Neuronal stem cell (in vitro differentiated cells): ENCODE results near the gene SIGLEC7.

Experiments used
- DNase-seq: peaks from one replicate; pipeline ENCODE4 v3.0.0-alpha.2; 2013; ENCODE audit warnings: low spot score
- H2AFZ ChIP-seq: one replicate; pipeline ENCODE4 v1.6.1; 2013; ENCODE audit warnings: mild to moderate bottlenecking, low read length, inconsistent platforms
- H2AK5ac ChIP-seq: 2 replicates; pipeline ENCODE4 v1.6.1; 2013; ENCODE audit warnings: low read depth, mild to moderate bottlenecking, inconsistent platforms, low read length, moderate library complexity, mixed read lengths
- H2BK120ac ChIP-seq: 2 replicates; pipeline ENCODE4 v1.6.1; 2013; ENCODE audit warnings: low read depth, mild to moderate bottlenecking, inconsistent platforms, low read length, moderate library complexity, mixed read lengths
- H2BK12ac ChIP-seq: one replicate; pipeline ENCODE4 v1.6.1; 2013; ENCODE audit warnings: low read length, inconsistent platforms
- H2BK15ac ChIP-seq: 2 replicates; pipeline ENCODE4 v1.6.1; 2013; ENCODE audit warnings: mild to moderate bottlenecking, low read length, inconsistent platforms, mixed read lengths
- H2BK5ac ChIP-seq: one replicate; pipeline ENCODE4 v1.6.1; 2013; ENCODE audit warnings: inconsistent platforms, mild to moderate bottlenecking, low read length, moderate library complexity
- H3K14ac ChIP-seq: one replicate; pipeline ENCODE4 v1.6.1; 2013; ENCODE audit warnings: low read length, inconsistent platforms
- H3K18ac ChIP-seq: 2 replicates; pipeline ENCODE4 v1.6.1; 2013; ENCODE audit warnings: low read length, inconsistent platforms
- H3K23ac ChIP-seq: 2 replicates; pipeline ENCODE4 v1.6.1; 2013; ENCODE audit warnings: low read depth, mild to moderate bottlenecking, mixed read lengths, low read length, inconsistent platforms; ENCODE audit not compliant: poor library complexity
- H3K27ac ChIP-seq: replicated peaks from 3 replicates; pipeline ENCODE4 v1.5.1; 2013; ENCODE audit warnings: low read length, inconsistent platforms
- H3K27me3 ChIP-seq, 3 experiments: 2 replicates each; pipeline ENCODE4 v1.6.1; 2013; ENCODE audit warnings: low read length in 3 of 3, mild to moderate bottlenecking in 2 of 3, inconsistent platforms in 1 of 3, low read depth in 1 of 3, mixed read lengths in 1 of 3, moderate library complexity in 1 of 3; ENCODE audit not compliant: control insufficient read depth in 3 of 3, insufficient read depth in 3 of 3
- H3K36me3 ChIP-seq, 2 donors: replicated peaks in 1 of 2; 2 replicates each; pipeline ENCODE4 v1.6.1; 2013; ENCODE audit warnings: low read length in 2 of 2; ENCODE audit not compliant: control insufficient read depth in 2 of 2, insufficient read depth in 2 of 2
- H3K4ac ChIP-seq: 2 replicates; pipeline ENCODE4 v1.6.1; 2013; ENCODE audit warnings: inconsistent platforms, mild to moderate bottlenecking, low read length, moderate library complexity
- H3K4me1 ChIP-seq, 2 donors: 1 replicate in 1 of 2; 2 replicates in 1 of 2; pipeline ENCODE4 v1.6.1; 2013; ENCODE audit warnings: low read length in 2 of 2, low read depth in 1 of 2; ENCODE audit not compliant: control insufficient read depth in 2 of 2, insufficient read depth in 1 of 2
- H3K4me2 ChIP-seq: one replicate; pipeline ENCODE4 v1.6.1; 2013; ENCODE audit warnings: mild to moderate bottlenecking, low read length, inconsistent platforms; ENCODE audit not compliant: insufficient read depth, poor library complexity, severe bottlenecking
- H3K4me3 ChIP-seq, 2 donors: 2 replicates each; pipeline ENCODE4 v1.5.1; 2013; ENCODE audit warnings: low read length in 2 of 2, mild to moderate bottlenecking in 2 of 2, inconsistent platforms in 1 of 2, moderate library complexity in 1 of 2
- H3K79me1 ChIP-seq: one replicate; pipeline ENCODE4 v1.6.1; 2013; ENCODE audit warnings: low read depth, mild to moderate bottlenecking, inconsistent platforms, low read length, moderate library complexity
- H3K9ac ChIP-seq: one replicate; pipeline ENCODE4 v1.6.1; 2013; ENCODE audit warnings: mild to moderate bottlenecking, low read depth, low read length, inconsistent platforms; ENCODE audit not compliant: poor library complexity
- H3K9me3 ChIP-seq, 2 donors: replicated peaks in 1 of 2; 2 replicates each; pipeline versions ENCODE3 to v1.6.1; 2013; ENCODE audit warnings: low read length in 2 of 2, mild to moderate bottlenecking in 2 of 2, inconsistent platforms in 1 of 2, low read depth in 1 of 2, mixed read lengths in 1 of 2, moderate library complexity in 1 of 2; ENCODE audit not compliant: control insufficient read depth in 2 of 2, insufficient read depth in 1 of 2
- H4K8ac ChIP-seq: one replicate; pipeline ENCODE4 v1.6.1; 2013; ENCODE audit warnings: low read depth, mild to moderate bottlenecking, inconsistent platforms, low read length, moderate library complexity
- H4K91ac ChIP-seq: one replicate; pipeline ENCODE4 v1.6.1; 2013; ENCODE audit warnings: low read length, low read depth, mild to moderate bottlenecking, inconsistent platforms; ENCODE audit not compliant: poor library complexity
- WGBS, 2 donors: extraction: QIAGEN DNeasy Blood & Tissue Kit; methylation state at CpG; one replicate each; pipeline ENCODE4 v1.1.7; 2013; ENCODE audit warnings: missing lambda C conversion rate in 2 of 2, mixed read lengths in 1 of 2; ENCODE audit not compliant: insufficient read length in 2 of 2, insufficient replicate concordance in 1 of 2; ENCODE audit errors: extremely low coverage in 2 of 2; 5-methylcytosine and 5-hydroxymethylcytosine counted together

SIGLEC7 gene

GRCh38 chr19:51119101-51119500 is 23.0 kb upstream of the SIGLEC7 start:
- H4K8ac ChIP-seq, result no peak overlapping the region
- no peak overlapping the region for H3K23ac ChIP-seq
- no peaks in the 10 kb centered on the region for H3K36me3 ChIP-seq
- no peak overlapping the region for H3K9ac ChIP-seq
- H3K14ac ChIP-seq, result no peak overlapping the region
- no peak overlapping the region for H3K4me2 ChIP-seq
- H3K27me3 ChIP-seq, result peaks cover 0 to 16% (median 0%) of the 10 kb centered on the region in 3 experiments
- H3K27ac ChIP-seq, result no peak overlapping the region
- H2BK12ac ChIP-seq, result no peak overlapping the region
- H3K18ac ChIP-seq, result no peak overlapping the region
- no peaks in the 10 kb centered on the region for H3K79me1 ChIP-seq
- no peak overlapping the region for H3K4me3 ChIP-seq
- no peak overlapping the region for H2BK5ac ChIP-seq
- no peak for DNase-seq
- no peak overlapping the region for H2AK5ac ChIP-seq
- WGBS, 2 donors, result no CpG with 5 or more reads among the region's 4 CpGs
- peaks cover 0 to 3% of the 10 kb centered on the region in 2 donors for H3K4me1 ChIP-seq
- H2AFZ ChIP-seq, result no peak overlapping the region
- no peak overlapping the region for H2BK120ac ChIP-seq
- no peak overlapping the region for H2BK15ac ChIP-seq
- no peak overlapping the region for H3K4ac ChIP-seq
- H4K91ac ChIP-seq, result no peak overlapping the region
- no peaks in the 10 kb centered on the region for H3K9me3 ChIP-seq

GRCh38 chr19:51119611-51120010 is 22.5 kb upstream of the SIGLEC7 start:
- Histone ChIP-seq H4K91ac (no peak overlapping the region), H2BK15ac (no peak overlapping the region)
- no CpG with 5 or more reads among the region's 6 CpGs for WGBS, 2 donors

GRCh38 chr19:51120160-51120559 is 21.9 kb upstream of the SIGLEC7 start:
- Histone ChIP-seq H3K14ac (no peak overlapping the region), H3K27me3 (peaks cover 0 to 13% (median 0%) of the 10 kb centered on the region in 3 experiments), H3K36me3 (no peaks in the 10 kb centered on the region), H4K8ac (no peak overlapping the region), H3K18ac (no peak overlapping the region), H3K4me2 (no peak overlapping the region), H3K79me1 (no peaks in the 10 kb centered on the region), H3K4me3 (peak overlapping the region in 1 of 2 donors; percentile 42), H2BK120ac (no peak overlapping the region), H3K4ac (no peak overlapping the region), H3K27ac (no peak overlapping the region), H2BK12ac (no peak overlapping the region), H2AK5ac (no peak overlapping the region), H3K9ac (no peak overlapping the region), H3K23ac (no peak overlapping the region), H2BK15ac (no peak overlapping the region), H3K9me3 (no peaks in the 10 kb centered on the region), H3K4me1 (peaks cover 0 to 3% of the 10 kb centered on the region in 2 donors), H2AFZ (no peak overlapping the region), H2BK5ac (no peak overlapping the region), H4K91ac (no peak overlapping the region)
- no peak for DNase-seq
- WGBS, 2 donors, result no CpG with 5 or more reads among the region's 6 CpGs

More at GRCh38 chr19:51119611-51120010, 22.5 kb upstream of the SIGLEC7 start:
- no peak overlapping the region for H3K4me2 ChIP-seq
- no peak overlapping the region for H3K4me3 ChIP-seq
- H2BK120ac ChIP-seq, result no peak overlapping the region
- no peak overlapping the region for H3K23ac ChIP-seq
- H2BK12ac ChIP-seq, result no peak overlapping the region
- H2AFZ ChIP-seq, result no peak overlapping the region
- no peak overlapping the region for H3K14ac ChIP-seq
- no peaks in the 10 kb centered on the region for H3K9me3 ChIP-seq
- H3K27ac ChIP-seq, result no peak overlapping the region
- no peak overlapping the region for H3K4ac ChIP-seq
- H4K8ac ChIP-seq, result no peak overlapping the region
- peaks cover 0 to 14% (median 0%) of the 10 kb centered on the region in 3 experiments for H3K27me3 ChIP-seq
- peak overlapping the region; percentile 6 for H3K18ac ChIP-seq
- no peaks in the 10 kb centered on the region for H3K79me1 ChIP-seq
- peaks cover 0 to 3% of the 10 kb centered on the region in 2 donors for H3K4me1 ChIP-seq
- H3K36me3 ChIP-seq, result no peaks in the 10 kb centered on the region
- no peak overlapping the region for H2AK5ac ChIP-seq
- DNase-seq, result no peak
- H3K9ac ChIP-seq, result no peak overlapping the region
- no peak overlapping the region for H2BK5ac ChIP-seq

- Histone ChIP-seq H3K27ac (no peak overlapping the region), H3K79me1 (no peaks in the 10 kb centered on the region), H2AFZ (no peak overlapping the region), H3K18ac (no peak overlapping the region), H3K23ac (no peak overlapping the region), H3K14ac (no peak overlapping the region), H2BK12ac (no peak overlapping the region), H3K9me3 (no peaks in the 10 kb centered on the region), H4K91ac (no peak overlapping the region), H3K4ac (no peak overlapping the region), H2BK5ac (no peak overlapping the region), H3K9ac (no peak overlapping the region), H2AK5ac (no peak overlapping the region), H3K4me1 (peaks cover 0 to 3% of the 10 kb centered on the region in 2 donors), H2BK120ac (no peak overlapping the region), H3K36me3 (no peaks in the 10 kb centered on the region), H3K4me3 (no peak overlapping the region), H2BK15ac (no peak overlapping the region), H3K4me2 (no peak overlapping the region), H3K27me3 (peaks cover 0 to 7% (median 0%) of the 10 kb centered on the region in 3 experiments), H4K8ac (no peak overlapping the region)
- WGBS, 2 donors, result no CpG with 5 or more reads among the region's 8 CpGs
- DNase-seq, result no peak
These were observed 20.8 kb upstream of the SIGLEC7 start for GRCh38 chr19:51121257-51121656.
